Activated CD8-positive, alpha-beta T cell treated with anti-CD3 and anti-CD28 coated beads, Interleukin-2, amount 10 ng/mL, durations not matched to agents 7 days and 5 days (primary cell): ENCODE results near the gene GATA3. TPM values are rescaled to one million over a fixed set of nuclear protein-coding genes. Genes with fewer than 3 reads are reported as not detected.
A peak's percentile ranks its signal among the peaks of the same experiment; 100 is the strongest.

Experiments used
- ATAC-seq: fragments of 150-1000 bp; cut with Tn5 transposase; one replicate; pipeline ENCODE4 v1.10.0; 2021; ENCODE audit warnings: moderate library complexity
- CTCF ChIA-PET: fragments of 350-600 bp; sonication (Branson Sonifier 250); formaldehyde crosslinking; loops from one replicate; lab custom pipeline; 2021; ENCODE audit warnings: antibody characterized with exemption; lab: Charles Lee
- POLR2A ChIA-PET: fragments of 350-600 bp; sonication (Branson Sonifier 250); formaldehyde crosslinking; loops from one replicate; lab custom pipeline; 2021; ENCODE audit warnings: antibody characterized with exemption; lab: Charles Lee
- DNase-seq: peaks from one replicate; pipeline ENCODE4 v3.0.0-alpha.2; 2020
- H3K27ac Mint-ChIP-seq: one replicate; pipeline ENCODE4 v1.8.0; 2021; ENCODE audit warnings: mild to moderate bottlenecking, mixed read lengths
- H3K27me3 Mint-ChIP-seq: one replicate; pipeline ENCODE4 v1.8.0; 2021; ENCODE audit warnings: low read depth, mixed read lengths
- H3K36me3 Mint-ChIP-seq: one replicate; pipeline ENCODE4 v1.8.0; 2021; ENCODE audit warnings: low read depth, mixed read lengths
- H3K4me1 Mint-ChIP-seq: one replicate; pipeline ENCODE4 v1.8.0; 2021; ENCODE audit warnings: low read depth, mixed read lengths
- H3K4me3 Mint-ChIP-seq: one replicate; pipeline ENCODE4 v1.8.0; 2021; ENCODE audit warnings: mild to moderate bottlenecking, mixed read lengths
- H3K9me3 Mint-ChIP-seq: one replicate; pipeline ENCODE4 v1.8.0; 2022; ENCODE audit warnings: mixed read lengths; ENCODE audit not compliant: insufficient read depth
- total RNA-seq, 2 experiments: library from RNA; stranded (reverse); gene quantifications; one replicate each; pipeline ENCODE4 v1.2.3, GENCODE V29; 2021

GATA3 gene
- total RNA-seq, 2 experiments from 2014 or later, result 42.5 to 44.9 TPM

DNA sequence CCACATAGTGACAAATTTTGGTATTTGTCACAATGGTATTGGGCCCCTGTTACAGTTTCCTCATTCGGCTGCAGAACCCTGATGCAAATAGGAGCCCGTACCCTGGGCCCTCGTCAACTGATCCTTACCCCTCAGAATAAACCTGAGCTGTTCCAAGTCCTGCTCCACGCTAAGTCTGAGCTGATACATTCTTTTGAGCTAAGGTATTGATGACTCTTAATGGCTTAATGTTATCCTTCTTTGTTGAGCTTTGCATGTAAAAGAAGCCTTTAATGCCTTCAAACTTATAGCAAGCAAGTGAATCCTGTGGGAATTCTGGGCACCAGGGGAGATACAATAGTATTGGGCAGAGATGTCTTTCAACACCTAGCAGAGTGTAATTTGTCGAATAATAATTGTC is 31.8 kb downstream of the GATA3 start:
- Mint-ChIP-seq H3K4me1 (peaks cover 31% of the 10 kb centered on the region), H3K27ac (no peak overlapping the region), H3K9me3 (peaks cover 3% of the 10 kb centered on the region), H3K36me3 (peaks cover 20% of the 10 kb centered on the region), H3K4me3 (no peak overlapping the region), H3K27me3 (no peaks in the 10 kb centered on the region)
- ATAC-seq (no peak), DNase-seq (no peak)
- CTCF ChIA-PET, result interaction anchor here (1.0 kb wide), 1 partner anchor 17 kb away, joined by 4 read pairs; no protein-coding TSS in a partner anchor
- POLR2A ChIA-PET, result no interaction called here

DNA sequence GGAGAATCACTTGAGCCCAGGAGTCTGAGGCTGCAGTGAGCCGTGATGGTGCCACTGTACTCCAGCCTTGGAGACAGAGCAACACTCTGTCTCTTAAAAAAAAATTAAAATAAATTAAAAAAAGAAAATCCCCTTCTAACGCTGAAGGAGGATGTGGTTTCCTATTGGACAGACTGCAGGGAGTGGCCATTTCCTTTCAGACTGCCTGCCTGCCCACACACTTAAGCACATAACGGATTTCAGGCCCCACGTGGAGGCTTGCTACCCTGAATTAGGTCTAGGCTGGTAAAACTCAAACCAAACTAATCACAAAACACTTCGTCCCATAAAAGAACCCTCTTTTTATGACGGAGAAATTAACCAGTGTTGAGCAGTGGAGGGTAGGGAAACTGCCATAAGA is 34.0 kb downstream of the GATA3 start:
- H3K27ac Mint-ChIP-seq, result peak overlapping the region; percentile 86
- H3K36me3 Mint-ChIP-seq, result peaks cover 14% of the 10 kb centered on the region
- ATAC-seq (peak; percentile 95), DNase-seq (peak; percentile 74)
- H3K27me3 Mint-ChIP-seq, result no peaks in the 10 kb centered on the region
- ChIA-PET POLR2A (interaction anchor here (0.6 to 1.1 kb wide), 2 partner anchors 27 to 157 kb away, joined by 3 to 4 read pairs; no protein-coding TSS in a partner anchor), CTCF (no interaction called here)
- peaks cover 3% of the 10 kb centered on the region for H3K9me3 Mint-ChIP-seq
- H3K4me1 Mint-ChIP-seq, result peaks cover 34% of the 10 kb centered on the region
- no peak overlapping the region for H3K4me3 Mint-ChIP-seq

DNA sequence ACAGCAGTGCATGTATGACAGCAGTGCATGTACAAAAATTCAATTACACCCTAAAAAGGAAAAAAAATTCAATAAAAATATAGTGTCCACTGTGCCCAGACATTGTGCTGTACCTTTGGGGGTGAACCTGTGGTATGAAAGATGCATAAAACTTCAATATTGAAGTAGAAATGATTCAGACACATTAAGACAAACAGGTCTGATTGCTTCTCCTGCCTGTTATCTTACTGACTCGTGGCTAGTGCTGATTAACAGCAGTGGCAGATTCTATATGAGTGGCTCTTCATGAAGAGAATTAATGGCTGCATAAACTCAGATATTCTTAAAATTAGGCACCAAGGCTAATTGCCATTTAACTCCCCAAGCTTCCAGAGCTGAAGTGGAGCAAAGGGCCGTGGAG is 37.9 kb downstream of the GATA3 start:
- CTCF ChIA-PET, result interaction anchor here (1.0 kb wide), 1 partner anchor 17 kb away, joined by 3 read pairs; no protein-coding TSS in a partner anchor
- Mint-ChIP-seq H3K4me1 (peaks cover 34% of the 10 kb centered on the region), H3K4me3 (no peak overlapping the region), H3K9me3 (peaks cover 3% of the 10 kb centered on the region), H3K36me3 (peaks cover 12% of the 10 kb centered on the region), H3K27me3 (no peaks in the 10 kb centered on the region), H3K27ac (no peak overlapping the region)
- no peak for ATAC-seq
- DNase-seq, result no peak
- POLR2A ChIA-PET, result no interaction called here

DNA sequence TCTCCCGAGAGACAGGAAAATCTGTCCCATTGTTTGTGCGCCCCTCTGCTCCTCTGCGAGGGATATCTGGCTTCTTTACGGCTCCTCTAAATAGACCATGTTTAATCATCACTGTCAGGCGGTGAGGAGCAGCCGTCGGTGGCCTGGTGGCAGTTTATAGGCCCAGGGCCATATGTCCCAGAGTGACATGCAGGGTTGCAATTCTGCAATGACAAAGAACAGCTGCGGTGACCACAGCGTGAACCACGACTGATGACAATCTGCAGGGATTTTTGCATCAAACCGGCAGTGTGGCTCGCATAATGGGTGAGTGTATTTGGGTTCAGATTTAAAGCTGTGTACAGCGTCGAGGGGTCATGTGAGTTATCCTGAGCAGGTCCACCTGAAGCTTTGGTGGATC is 41.5 kb downstream of the GATA3 start:
- no peaks in the 10 kb centered on the region for H3K9me3 Mint-ChIP-seq
- H3K4me1 Mint-ChIP-seq, result peaks cover 16% of the 10 kb centered on the region
- ChIA-PET POLR2A (no interaction called here), CTCF (no interaction called here)
- DNase-seq (peak; percentile 27), ATAC-seq (no peak)
- H3K27ac Mint-ChIP-seq, result no peak overlapping the region
- H3K36me3 Mint-ChIP-seq, result peaks cover 5% of the 10 kb centered on the region
- no peak overlapping the region for H3K4me3 Mint-ChIP-seq
- no peaks in the 10 kb centered on the region for H3K27me3 Mint-ChIP-seq

DNA sequence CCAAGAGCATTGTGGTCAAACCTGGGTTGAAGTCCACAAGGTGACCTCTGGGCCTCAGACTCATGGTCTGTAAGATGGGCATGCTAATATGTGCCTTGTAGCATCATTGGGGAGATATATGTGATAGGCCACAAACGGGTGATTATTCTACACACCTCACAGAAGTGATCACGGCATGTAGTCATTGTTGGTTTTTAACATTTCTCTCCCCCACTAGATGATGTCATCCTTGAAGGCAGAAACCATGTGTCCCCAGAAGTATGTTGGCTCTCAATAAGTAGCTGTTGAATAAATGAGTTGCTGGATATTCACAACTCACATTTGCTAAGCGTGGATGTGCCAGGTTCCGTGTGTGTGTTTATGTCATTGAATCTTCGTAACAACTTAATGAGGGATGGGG is 42.4 kb downstream of the GATA3 start:
- DNase-seq (no peak), ATAC-seq (no peak)
- Mint-ChIP-seq H3K9me3 (no peaks in the 10 kb centered on the region), H3K4me1 (peaks cover 15% of the 10 kb centered on the region), H3K27me3 (no peaks in the 10 kb centered on the region), H3K4me3 (no peak overlapping the region), H3K27ac (no peak overlapping the region), H3K36me3 (peaks cover 5% of the 10 kb centered on the region)
- ChIA-PET CTCF (no interaction called here), POLR2A (no interaction called here)

DNA sequence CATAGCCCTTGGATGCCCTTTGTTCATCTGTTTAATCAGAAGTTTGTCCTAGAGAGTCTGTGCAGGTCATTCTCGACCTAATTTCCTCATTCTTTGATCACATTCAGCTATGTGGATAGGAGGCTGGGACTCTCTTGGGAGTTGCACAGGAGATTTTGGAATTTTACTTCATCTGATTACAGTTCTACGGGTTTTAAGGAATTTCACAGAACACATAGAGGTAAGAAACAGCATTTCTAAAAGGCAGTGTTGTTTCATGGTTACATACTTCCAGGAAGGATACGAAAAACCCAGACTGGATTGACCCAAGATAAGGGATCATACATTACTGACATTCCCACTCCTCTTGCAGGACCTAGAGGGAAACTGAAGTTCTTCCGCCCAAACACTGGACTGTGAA is 45.9 kb downstream of the GATA3 start:
- Mint-ChIP-seq H3K4me1 (peaks cover 9% of the 10 kb centered on the region), H3K4me3 (no peak overlapping the region), H3K36me3 (peaks cover 3% of the 10 kb centered on the region), H3K9me3 (no peaks in the 10 kb centered on the region), H3K27me3 (no peaks in the 10 kb centered on the region), H3K27ac (no peak overlapping the region)
- DNase-seq (no peak), ATAC-seq (no peak)
- ChIA-PET CTCF (no interaction called here), POLR2A (no interaction called here)

DNA sequence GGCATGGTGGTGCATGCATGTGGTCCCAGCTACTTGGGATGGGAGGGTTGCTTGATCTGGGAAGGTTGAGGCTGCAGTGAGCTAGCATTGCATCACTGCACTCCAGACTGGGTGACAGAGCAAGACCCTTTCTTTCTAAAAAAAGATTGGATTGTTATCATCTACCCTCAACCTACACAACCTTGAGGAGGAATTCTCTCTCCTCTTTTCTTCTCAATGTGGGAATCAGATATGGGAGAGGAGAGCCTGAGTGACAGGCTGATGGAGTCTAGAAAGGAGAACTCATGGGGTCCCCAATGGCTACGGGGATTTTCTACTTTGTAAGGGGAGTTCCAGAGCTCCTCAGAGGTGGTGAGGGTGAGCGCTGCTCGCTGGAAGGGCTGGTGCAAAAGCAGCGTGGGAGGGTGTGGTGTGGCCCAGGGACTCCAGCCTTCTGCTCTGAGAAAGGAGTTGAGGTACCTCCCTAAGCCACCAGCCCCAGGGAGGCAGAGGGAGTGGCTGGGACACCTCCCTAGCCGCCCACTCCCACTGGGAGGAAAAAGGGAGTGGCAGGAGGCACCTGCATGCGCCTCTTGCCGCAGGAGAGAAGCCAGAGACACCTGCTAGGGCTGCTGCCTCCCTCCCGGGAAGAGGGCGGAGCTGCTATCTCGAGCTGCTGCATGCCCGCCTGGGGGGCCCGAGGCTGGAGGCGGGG is 48.4 kb downstream of the GATA3 start:
- ChIA-PET POLR2A (no interaction called here), CTCF (interaction anchor here (1.5 kb wide), 1 partner anchor 16 kb away, joined by 4 read pairs; no protein-coding TSS in a partner anchor)
- no peak for ATAC-seq
- H3K36me3 Mint-ChIP-seq, result no peaks in the 10 kb centered on the region
- peaks cover 3% of the 10 kb centered on the region for H3K27me3 Mint-ChIP-seq
- H3K9me3 Mint-ChIP-seq, result no peaks in the 10 kb centered on the region
- peak overlapping the region; percentile 15 for H3K27ac Mint-ChIP-seq
- no peak for DNase-seq
- peaks cover 4% of the 10 kb centered on the region for H3K4me1 Mint-ChIP-seq
- no peak overlapping the region for H3K4me3 Mint-ChIP-seq

DNA sequence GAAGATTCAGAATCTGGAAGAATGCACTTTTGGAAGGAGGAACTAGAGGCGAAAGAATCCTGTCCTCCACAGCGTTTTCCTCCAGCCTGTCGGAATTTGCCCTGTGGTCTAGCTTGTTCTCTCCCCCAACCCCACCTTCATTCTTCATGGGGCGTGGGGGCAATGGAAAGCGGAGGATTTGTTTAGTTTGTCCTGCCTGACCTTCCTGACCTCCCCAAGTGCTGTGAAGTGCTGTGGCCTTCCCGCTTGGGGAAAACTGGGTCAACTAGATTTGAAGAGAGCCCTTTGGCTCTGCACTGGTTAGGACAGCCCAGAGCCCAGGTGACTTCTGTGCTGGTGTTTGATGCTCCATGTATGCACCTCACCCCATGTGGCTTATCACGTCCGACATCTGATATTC is 49.1 kb downstream of the GATA3 start:
- no peak for ATAC-seq
- no peak overlapping the region for H3K4me3 Mint-ChIP-seq
- peaks cover 3% of the 10 kb centered on the region for H3K27me3 Mint-ChIP-seq
- CTCF ChIA-PET, result interaction anchor here (1.5 kb wide), 1 partner anchor 17 kb away, joined by 4 read pairs; no protein-coding TSS in a partner anchor
- no peak for DNase-seq
- H3K4me1 Mint-ChIP-seq, result peaks cover 4% of the 10 kb centered on the region
- H3K9me3 Mint-ChIP-seq, result no peaks in the 10 kb centered on the region
- POLR2A ChIA-PET, result no interaction called here
- no peaks in the 10 kb centered on the region for H3K36me3 Mint-ChIP-seq
- no peak overlapping the region for H3K27ac Mint-ChIP-seq

DNA sequence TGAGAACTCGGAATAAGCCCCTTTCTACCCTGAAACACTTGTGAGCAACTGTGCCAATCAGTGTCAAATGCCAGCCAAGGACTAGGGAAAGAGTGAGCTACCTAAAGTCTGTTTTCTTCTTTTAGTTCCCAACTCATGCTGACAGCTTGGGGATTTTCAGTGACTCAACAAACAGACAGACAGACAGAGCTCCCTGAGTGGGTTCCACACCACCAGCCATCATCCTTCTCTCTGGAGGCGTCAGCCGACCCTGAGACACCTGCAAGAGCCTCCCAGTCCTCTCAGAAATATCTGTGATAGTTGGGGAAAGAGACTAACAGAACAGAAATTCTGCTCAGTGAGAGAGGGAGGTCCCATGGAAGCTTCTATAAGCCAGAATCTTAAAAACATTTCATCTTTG is 49.5 kb downstream of the GATA3 start:
- H3K4me3 Mint-ChIP-seq, result no peak overlapping the region

DNA sequence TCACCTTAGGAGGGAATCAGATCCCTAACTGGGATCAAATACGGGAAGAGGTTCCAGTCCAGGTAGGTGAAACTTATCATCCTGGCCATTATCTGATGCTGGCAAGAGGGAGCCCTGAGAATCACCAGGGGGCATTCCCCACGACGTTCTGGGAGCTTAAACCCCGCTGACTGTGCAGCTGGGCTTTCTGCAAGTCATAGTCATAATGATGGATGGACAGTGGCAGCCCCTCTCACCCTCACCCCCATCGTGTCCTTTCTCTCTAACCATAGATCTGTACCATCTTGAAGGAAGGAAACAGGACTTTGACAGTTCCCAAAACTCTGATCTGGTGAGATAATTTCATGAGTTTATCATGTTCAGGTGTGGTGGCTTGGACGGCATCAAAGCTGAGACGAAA is 50.2 kb downstream of the GATA3 start:
- Mint-ChIP-seq H3K9me3 (no peaks in the 10 kb centered on the region), H3K4me1 (peaks cover 4% of the 10 kb centered on the region), H3K27ac (no peak overlapping the region), H3K4me3 (no peak overlapping the region), H3K36me3 (no peaks in the 10 kb centered on the region), H3K27me3 (peaks cover 3% of the 10 kb centered on the region)
- CTCF ChIA-PET, result no interaction called here
- DNase-seq, result no peak
- no peak for ATAC-seq
- POLR2A ChIA-PET, result no interaction called here

More for the DNA sequence above, 49.5 kb downstream of the GATA3 start:
- no peak for DNase-seq
- H3K4me1 Mint-ChIP-seq, result peaks cover 4% of the 10 kb centered on the region
- H3K27me3 Mint-ChIP-seq, result peaks cover 3% of the 10 kb centered on the region
- H3K9me3 Mint-ChIP-seq, result no peaks in the 10 kb centered on the region
- no peaks in the 10 kb centered on the region for H3K36me3 Mint-ChIP-seq
- POLR2A ChIA-PET, result interaction anchor here (0.5 kb wide), 1 partner anchor 903 kb away, joined by 3 read pairs; no protein-coding TSS in a partner anchor
- no peak for ATAC-seq
- CTCF ChIA-PET, result interaction anchor here (1.5 kb wide), 1 partner anchor 17 kb away, joined by 4 read pairs; no protein-coding TSS in a partner anchor
- H3K27ac Mint-ChIP-seq, result no peak overlapping the region

DNA sequence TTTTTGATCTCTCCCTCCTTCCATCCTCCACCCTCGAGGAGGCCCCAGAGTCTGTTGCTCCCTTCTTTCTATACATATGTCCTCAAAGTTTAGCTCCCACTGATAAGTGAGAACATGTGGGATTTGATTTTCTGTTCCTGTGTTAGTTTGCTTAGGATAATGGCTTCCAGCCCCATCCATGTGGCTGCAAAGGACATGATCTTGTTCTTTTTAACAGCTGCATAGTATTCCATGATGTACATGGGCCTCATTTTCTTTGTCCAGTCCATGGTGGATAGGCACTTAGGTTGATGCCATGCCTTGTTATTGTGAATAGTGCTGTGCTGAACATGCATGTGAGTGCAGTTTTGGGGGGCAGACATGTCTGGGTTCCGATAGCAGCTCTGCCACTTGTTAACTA is 51.4 kb downstream of the GATA3 start:
- H3K27me3 Mint-ChIP-seq, result peaks cover 3% of the 10 kb centered on the region
- H3K9me3 Mint-ChIP-seq, result no peaks in the 10 kb centered on the region
- no peak for ATAC-seq
- peaks cover 4% of the 10 kb centered on the region for H3K4me1 Mint-ChIP-seq
- DNase-seq, result no peak
- ChIA-PET POLR2A (no interaction called here), CTCF (interaction anchor here (1.2 kb wide), 1 partner anchor 10 kb away, joined by 3 read pairs; no protein-coding TSS in a partner anchor)
- H3K4me3 Mint-ChIP-seq, result no peak overlapping the region
- H3K27ac Mint-ChIP-seq, result no peak overlapping the region
- H3K36me3 Mint-ChIP-seq, result no peaks in the 10 kb centered on the region

DNA sequence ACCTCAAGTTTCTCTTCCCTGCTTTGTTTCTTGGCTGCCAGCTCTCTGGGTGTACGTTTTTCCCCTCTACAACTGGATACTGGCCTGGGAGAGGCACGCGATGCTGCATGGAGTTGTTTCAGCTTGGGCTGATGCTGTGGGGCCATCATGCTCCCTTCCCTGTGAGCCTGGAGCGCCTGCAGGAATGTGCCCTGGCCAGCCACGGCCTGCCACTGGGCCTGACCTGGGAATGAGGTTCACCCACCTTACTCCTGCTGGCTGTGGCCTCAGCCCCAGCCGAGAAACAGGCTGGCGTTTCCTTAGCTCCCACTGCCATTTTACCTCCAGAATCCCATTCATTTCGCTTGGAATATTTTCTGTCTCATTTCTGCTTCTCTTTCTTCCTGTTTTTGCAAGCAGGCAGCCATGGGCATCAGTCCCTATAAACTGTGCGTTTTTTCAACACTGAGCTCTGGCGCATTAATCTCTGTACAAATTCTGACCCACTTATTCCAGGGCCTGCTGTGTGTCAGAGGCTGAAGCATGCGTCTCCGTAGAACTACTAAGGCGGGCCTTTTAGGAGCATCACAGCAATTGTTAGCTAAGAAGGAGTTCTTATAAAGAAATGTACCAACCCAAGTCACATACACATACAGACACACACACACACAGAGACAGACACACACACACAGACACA is 57.9 kb downstream of the GATA3 start:
- no peak for ATAC-seq
- DNase-seq, result no peak
- Mint-ChIP-seq H3K27ac (no peak overlapping the region), H3K4me1 (no peaks in the 10 kb centered on the region), H3K9me3 (no peaks in the 10 kb centered on the region), H3K4me3 (no peak overlapping the region), H3K27me3 (no peaks in the 10 kb centered on the region), H3K36me3 (no peaks in the 10 kb centered on the region)
- POLR2A ChIA-PET, result no interaction called here
- CTCF ChIA-PET, result no interaction called here
